Measurements from ENCODE around the gene ATP13A2.

DNA sequence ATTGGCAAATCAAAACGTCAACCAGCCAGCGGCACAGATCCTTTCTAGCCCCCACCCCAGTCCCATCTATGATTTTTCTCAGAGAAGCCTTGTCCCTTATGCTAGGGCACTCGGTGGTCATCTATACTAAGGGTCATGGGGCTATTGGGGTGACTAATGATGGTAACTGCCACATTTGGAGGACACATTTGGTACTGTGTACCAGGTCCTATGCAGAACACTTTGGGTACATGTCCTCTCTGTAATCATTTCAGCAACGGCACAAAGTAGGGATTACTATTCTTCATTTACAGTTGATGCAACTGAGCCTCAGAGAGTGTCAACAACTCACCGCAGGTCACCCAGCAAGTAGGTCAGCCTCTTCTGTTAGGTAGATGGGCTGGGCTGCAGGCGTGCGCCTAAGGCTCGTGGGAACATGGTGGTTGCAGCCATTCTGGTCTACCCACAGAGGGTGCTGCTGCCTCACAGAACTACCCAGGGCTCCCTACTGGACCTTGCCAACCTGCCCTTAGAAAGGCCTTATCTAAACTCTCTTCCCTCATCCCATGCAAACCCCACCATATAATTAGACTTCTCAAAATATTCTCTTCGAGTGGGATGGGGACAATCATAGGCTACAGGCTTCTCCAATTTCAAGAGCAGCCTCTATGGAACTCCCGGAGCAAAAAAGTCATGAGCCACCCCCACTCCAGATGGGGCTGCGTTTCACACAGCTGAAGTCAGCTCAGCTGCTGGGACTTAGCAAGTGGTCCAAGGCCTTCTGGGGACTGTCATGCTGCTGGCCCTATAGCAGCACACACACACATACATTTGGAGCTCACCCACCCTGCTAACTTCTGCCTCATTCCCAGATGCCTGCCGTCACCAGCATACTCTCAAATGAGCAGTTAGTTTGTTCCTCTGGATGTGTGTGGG is 47.9 kb upstream of the ATP13A2 start:
- TF ChIP-seq, protein P1, sequence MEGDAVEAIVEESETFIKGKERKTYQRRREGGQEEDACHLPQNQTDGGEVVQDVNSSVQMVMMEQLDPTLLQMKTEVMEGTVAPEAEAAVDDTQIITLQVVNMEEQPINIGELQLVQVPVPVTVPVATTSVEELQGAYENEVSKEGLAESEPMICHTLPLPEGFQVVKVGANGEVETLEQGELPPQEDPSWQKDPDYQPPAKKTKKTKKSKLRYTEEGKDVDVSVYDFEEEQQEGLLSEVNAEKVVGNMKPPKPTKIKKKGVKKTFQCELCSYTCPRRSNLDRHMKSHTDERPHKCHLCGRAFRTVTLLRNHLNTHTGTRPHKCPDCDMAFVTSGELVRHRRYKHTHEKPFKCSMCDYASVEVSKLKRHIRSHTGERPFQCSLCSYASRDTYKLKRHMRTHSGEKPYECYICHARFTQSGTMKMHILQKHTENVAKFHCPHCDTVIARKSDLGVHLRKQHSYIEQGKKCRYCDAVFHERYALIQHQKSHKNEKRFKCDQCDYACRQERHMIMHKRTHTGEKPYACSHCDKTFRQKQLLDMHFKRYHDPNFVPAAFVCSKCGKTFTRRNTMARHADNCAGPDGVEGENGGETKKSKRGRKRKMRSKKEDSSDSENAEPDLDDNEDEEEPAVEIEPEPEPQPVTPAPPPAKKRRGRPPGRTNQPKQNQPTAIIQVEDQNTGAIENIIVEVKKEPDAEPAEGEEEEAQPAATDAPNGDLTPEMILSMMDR (IDR thresholded peaks at IDR 0.05), result peak; percentile 40 to 59
- no peak for TF ChIP-seq EP300 (IDR thresholded peaks at IDR 0.05)
